AG04450 (cell line): ENCODE data around the gene CIB4. TPM values are rescaled to one million over a fixed set of nuclear protein-coding genes. Genes with fewer than 3 reads are reported as not detected.

Experiments
- CTCF ChIA-PET: fragments of 300-600, 350-600 bp; formaldehyde crosslinking; extraction: SDS; loops from one replicate; lab custom pipeline; 2022; ENCODE audit warnings: antibody characterized with exemption, inconsistent platforms; lab: Charles Lee
- POLR2A ChIA-PET: fragments of 350-600 bp; formaldehyde crosslinking; extraction: SDS; loops from one replicate; lab custom pipeline; 2021; ENCODE audit warnings: antibody characterized with exemption, inconsistent platforms; lab: Yijun Ruan, JAX
- DNase-seq: peaks from one replicate; pipeline ENCODE4 v3.0.0-alpha.2; 2011; ENCODE audit warnings: low read depth, low spot score
- H3K27ac ChIP-seq: one replicate; pipeline ENCODE4 v1.5.1; 2012; ENCODE audit warnings: low read depth, low read length, control low read depth
- H3K27me3 ChIP-seq: one replicate; pipeline ENCODE4 v1.6.0; 2012; ENCODE audit warnings: low read length; ENCODE audit not compliant: control insufficient read depth, insufficient read depth
- H3K4me3 ChIP-seq: 2 replicates; pipeline ENCODE4 v1.5.1; 2011; ENCODE audit warnings: mild to moderate bottlenecking, low read depth, low read length, control low read depth
- H3K9me3 ChIP-seq: 2 replicates; pipeline ENCODE4 v1.5.1; 2012; ENCODE audit warnings: low read length; ENCODE audit not compliant: control insufficient read depth, insufficient read depth
- CTCF ChIP-seq: IDR thresholded peaks from 2 replicates; pipeline ENCODE4 v1.5.1; 2011; ENCODE audit warnings: low read depth, low read length, control low read depth, inconsistent platforms
- polyA plus RNA-seq: library from polyadenylated mRNA; depleted of rRNA; stranded (reverse); fragments of >200 nt; gene quantifications from 2 replicates; pipeline ENCODE4 v1.2.3, GENCODE V29; 2011

CIB4 gene
- polyA plus RNA-seq, 1 experiment = not detected

DNA sequence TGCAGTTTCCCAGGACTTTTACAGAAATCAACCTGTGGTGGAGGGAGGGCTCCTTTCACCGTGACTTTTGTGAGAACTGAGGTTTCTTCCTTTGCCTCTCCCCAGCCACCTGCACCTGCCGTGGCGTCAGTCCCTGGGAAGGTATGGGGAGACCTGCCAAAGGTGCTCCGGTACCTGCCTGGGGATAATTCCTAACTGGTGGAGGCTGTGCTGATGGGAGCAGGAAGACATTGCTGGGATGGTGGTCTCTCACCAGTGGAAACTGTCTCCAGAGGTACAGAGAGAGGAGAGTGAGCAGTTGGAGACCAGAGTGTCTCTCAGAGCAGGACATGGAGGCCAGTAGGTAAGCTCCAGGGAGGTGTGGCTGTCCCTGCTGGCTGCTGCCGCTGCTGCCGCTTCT is 52.6 kb downstream of the CIB4 start:
- ChIA-PET POLR2A (no interaction called here), CTCF (interaction anchor here (2.1 kb wide), 1 partner anchor 11 kb away, joined by 12 read pairs; no protein-coding TSS in a partner anchor)
- H3K9me3 ChIP-seq = no peaks in the 10 kb centered on the region
- no peak overlapping the region for H3K27ac ChIP-seq
- DNase-seq = no peak
- no peak for TF ChIP-seq CTCF
- H3K4me3 ChIP-seq = no peak overlapping the region
- H3K27me3 ChIP-seq = peaks cover 47% of the 10 kb centered on the region

GRCh38 chr2:26587994-26588393 is 53.2 kb downstream of the CIB4 start:
- CTCF ChIA-PET = interaction anchor here (1.3 to 2.1 kb wide), 2 partner anchors 10 to 17 kb away, joined by 4 to 12 read pairs; no protein-coding TSS in a partner anchor
- DNase-seq = no peak
- Histone ChIP-seq H3K4me3 (no peak overlapping the region), H3K27ac (no peak overlapping the region), H3K9me3 (no peaks in the 10 kb centered on the region), H3K27me3 (peaks cover 49% of the 10 kb centered on the region)
- no peak for TF ChIP-seq CTCF
- POLR2A ChIA-PET = no interaction called here

DNA sequence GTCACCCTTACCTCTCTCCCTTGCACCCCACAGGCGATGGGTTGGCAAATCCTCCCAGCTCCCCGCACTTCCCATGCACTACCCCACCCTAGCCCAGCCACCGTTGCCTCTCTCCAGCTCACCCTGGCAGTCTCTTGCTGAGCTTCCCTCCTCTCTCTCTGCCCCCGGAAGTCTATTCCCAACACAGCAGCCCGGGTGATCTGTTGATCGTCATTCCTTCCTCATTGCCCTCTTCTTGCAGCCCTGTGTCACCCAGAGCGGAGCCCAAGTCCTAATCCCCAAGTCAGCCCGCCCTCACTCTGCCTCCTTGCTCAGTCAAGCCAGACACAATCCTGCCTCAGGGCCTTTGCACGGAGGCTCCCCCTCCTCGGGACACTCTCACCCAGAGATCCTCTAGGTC is 55.2 kb downstream of the CIB4 start:
- TF ChIP-seq CTCF = no peak
- Histone ChIP-seq H3K4me3 (no peak overlapping the region), H3K9me3 (no peaks in the 10 kb centered on the region), H3K27ac (no peak overlapping the region), H3K27me3 (peaks cover 50% of the 10 kb centered on the region)
- ChIA-PET POLR2A (no interaction called here), CTCF (no interaction called here)
- DNase-seq = no peak

DNA sequence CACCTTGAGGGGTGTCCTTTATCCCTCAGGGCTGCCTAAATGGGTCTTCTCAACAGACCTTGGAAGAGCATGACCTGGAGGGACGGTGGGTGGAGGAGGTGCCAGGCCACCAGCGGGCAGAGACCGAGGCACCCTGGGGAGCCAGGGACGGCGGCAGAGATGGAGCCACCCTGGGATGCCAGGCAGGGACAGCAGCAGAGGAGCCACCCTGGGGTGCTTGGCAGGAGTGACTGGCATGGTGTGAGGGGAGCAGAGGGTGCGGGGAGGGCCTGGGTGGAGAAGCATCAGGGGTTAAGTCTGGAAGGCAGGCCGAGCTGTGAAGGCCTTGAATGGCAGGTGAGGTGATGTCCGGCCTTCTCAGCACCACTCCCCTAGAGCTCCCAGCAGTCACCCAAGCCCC is 56.1 kb downstream of the CIB4 start:
- no peak overlapping the region for H3K27ac ChIP-seq
- no peak for DNase-seq
- POLR2A ChIA-PET = no interaction called here
- no peak for TF ChIP-seq CTCF
- peaks cover 54% of the 10 kb centered on the region for H3K27me3 ChIP-seq
- H3K9me3 ChIP-seq = no peaks in the 10 kb centered on the region
- CTCF ChIA-PET = no interaction called here
- no peak overlapping the region for H3K4me3 ChIP-seq

- Histone ChIP-seq H3K27me3 (peaks cover 56% of the 10 kb centered on the region), H3K27ac (no peak overlapping the region), H3K9me3 (no peaks in the 10 kb centered on the region), H3K4me3 (no peak overlapping the region)
- ChIA-PET POLR2A (no interaction called here), CTCF (no interaction called here)
- no peak for DNase-seq
- TF ChIP-seq CTCF = no peak
These were observed 56.5 kb downstream of the CIB4 start for GRCh38 chr2:26584656-26585055.
